ENCODE results near the gene RNASE11. TPM values are rescaled to one million over a fixed set of nuclear protein-coding genes. Genes with fewer than 3 reads are reported as not detected.

RNASE11 gene
- total RNA-seq, 1 experiment from 2014 or later, result not detected

DNA sequence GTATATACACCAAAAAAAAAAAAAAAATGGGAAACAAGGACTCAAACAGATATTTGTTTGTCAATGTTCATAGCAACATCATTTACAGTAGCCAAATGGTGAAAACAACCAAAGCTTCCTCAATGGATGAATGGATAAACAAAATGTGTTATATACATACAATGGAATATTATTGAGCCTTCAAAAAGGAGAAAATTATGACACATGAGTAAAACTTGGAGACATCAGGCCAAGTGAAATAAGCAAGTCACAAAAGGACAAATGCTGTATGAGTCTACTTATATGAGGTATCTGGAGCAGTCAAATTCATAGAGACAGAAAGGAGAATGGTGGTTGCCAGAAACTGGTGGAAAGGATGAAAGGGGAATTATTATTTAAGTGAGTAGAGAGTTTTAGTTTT lies 34.8 kb downstream of the RNASE11 start:
- Mint-ChIP-seq H3K9me3 (ENCODE audit: unreplicated experiment) (no peaks in the 10 kb centered on the region), H3K27ac (ENCODE audit: low read depth, unreplicated experiment) (no peak overlapping the region), H3K27me3 (ENCODE audit: insufficient read depth, unreplicated experiment) (no peaks in the 10 kb centered on the region), H3K4me3 (ENCODE audit: unreplicated experiment) (no peak overlapping the region), H3K4me1 (ENCODE audit: insufficient read depth, unreplicated experiment) (no peaks in the 10 kb centered on the region), H3K36me3 (ENCODE audit: insufficient read depth, unreplicated experiment) (no peaks in the 10 kb centered on the region)
- no TSS peak for BruUV-seq (replicated peaks)
- DNase-seq (ENCODE audit: unreplicated experiment), result no peak
- POLR2A ChIA-PET, result no interaction called here
- CTCF ChIA-PET, result no interaction called here
- TF ChIP-seq, protein P1, sequence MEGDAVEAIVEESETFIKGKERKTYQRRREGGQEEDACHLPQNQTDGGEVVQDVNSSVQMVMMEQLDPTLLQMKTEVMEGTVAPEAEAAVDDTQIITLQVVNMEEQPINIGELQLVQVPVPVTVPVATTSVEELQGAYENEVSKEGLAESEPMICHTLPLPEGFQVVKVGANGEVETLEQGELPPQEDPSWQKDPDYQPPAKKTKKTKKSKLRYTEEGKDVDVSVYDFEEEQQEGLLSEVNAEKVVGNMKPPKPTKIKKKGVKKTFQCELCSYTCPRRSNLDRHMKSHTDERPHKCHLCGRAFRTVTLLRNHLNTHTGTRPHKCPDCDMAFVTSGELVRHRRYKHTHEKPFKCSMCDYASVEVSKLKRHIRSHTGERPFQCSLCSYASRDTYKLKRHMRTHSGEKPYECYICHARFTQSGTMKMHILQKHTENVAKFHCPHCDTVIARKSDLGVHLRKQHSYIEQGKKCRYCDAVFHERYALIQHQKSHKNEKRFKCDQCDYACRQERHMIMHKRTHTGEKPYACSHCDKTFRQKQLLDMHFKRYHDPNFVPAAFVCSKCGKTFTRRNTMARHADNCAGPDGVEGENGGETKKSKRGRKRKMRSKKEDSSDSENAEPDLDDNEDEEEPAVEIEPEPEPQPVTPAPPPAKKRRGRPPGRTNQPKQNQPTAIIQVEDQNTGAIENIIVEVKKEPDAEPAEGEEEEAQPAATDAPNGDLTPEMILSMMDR (IDR thresholded peaks at IDR 0.05; ENCODE audit: unreplicated experiment), result no peak
- intact Hi-C loops (cut with micrococcal nuclease), result no loop called here

DNA sequence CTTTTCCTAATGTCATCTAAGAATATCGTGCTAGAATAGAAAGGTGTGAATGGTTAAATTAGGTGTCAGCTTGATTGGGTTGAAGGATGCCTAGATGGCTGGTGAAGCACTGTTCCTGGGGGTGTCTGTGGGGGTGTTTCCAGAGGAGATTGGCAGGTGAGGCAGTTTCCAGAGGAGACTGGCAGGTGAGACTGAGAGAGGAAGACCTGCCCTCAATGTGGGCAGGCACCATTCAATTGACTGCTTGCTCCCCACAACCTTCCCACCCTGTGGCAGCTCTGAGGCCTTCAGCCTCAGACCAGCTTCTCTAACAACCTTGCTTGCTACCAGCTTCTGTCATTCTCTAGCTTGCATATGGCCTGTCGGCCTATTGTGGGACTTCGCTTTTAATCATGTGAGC lies 36.2 kb downstream of the RNASE11 start:
- Mint-ChIP-seq H3K4me3 (ENCODE audit: unreplicated experiment) (no peak overlapping the region), H3K9me3 (ENCODE audit: unreplicated experiment) (no peaks in the 10 kb centered on the region), H3K27ac (ENCODE audit: low read depth, unreplicated experiment) (no peak overlapping the region), H3K4me1 (ENCODE audit: insufficient read depth, unreplicated experiment) (no peaks in the 10 kb centered on the region), H3K27me3 (ENCODE audit: insufficient read depth, unreplicated experiment) (no peaks in the 10 kb centered on the region), H3K36me3 (ENCODE audit: insufficient read depth, unreplicated experiment) (no peaks in the 10 kb centered on the region)
- no TSS peak for BruUV-seq (replicated peaks)
- POLR2A ChIA-PET, result interaction anchor here (1.0 kb wide), 1 partner anchor 90 kb away, joined by 3 read pairs; the partner anchor contains the start of gene PIP4P1
- CTCF ChIA-PET, result interaction anchor here (0.5 to 0.7 kb wide), 3 partner anchors 11 to 1577 kb away, joined by 3 read pairs; no protein-coding TSS in a partner anchor
- TF ChIP-seq, protein P1 (IDR thresholded peaks at IDR 0.05; ENCODE audit: unreplicated experiment), result no peak
- DNase-seq (ENCODE audit: unreplicated experiment), result no peak
- intact Hi-C loops (cut with micrococcal nuclease), result no loop called here

DNA sequence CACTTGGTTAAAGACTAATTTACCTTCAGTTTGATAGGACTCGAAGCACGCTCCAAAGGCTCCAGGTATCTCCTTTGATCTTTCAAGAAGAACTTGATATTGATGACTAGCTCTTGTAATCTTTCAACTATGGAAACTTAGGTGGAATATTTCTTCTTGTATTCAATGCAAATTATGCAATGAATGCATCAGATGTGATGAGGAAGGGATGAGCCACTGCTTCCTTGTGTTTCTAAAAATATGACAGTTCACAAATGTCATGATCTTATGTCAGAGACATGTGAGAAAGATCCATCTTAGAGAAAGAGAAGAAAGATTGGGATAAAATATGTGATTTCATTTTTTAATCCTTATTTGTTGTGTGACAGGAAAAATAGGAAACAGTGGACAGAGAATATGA lies 36.9 kb downstream of the RNASE11 start:
- no peak for DNase-seq (ENCODE audit: unreplicated experiment)
- BruUV-seq (replicated peaks), result no TSS peak
- ChIA-PET CTCF (interaction anchor here (0.7 kb wide), 1 partner anchor 220 kb away, joined by 3 read pairs; no protein-coding TSS in a partner anchor), POLR2A (interaction anchor here (1.0 kb wide), 1 partner anchor 89 kb away, joined by 3 read pairs; the partner anchor contains the start of gene PIP4P1)
- Mint-ChIP-seq H3K9me3 (ENCODE audit: unreplicated experiment) (no peaks in the 10 kb centered on the region), H3K4me1 (ENCODE audit: insufficient read depth, unreplicated experiment) (no peaks in the 10 kb centered on the region), H3K27ac (ENCODE audit: low read depth, unreplicated experiment) (no peak overlapping the region), H3K4me3 (ENCODE audit: unreplicated experiment) (no peak overlapping the region), H3K27me3 (ENCODE audit: insufficient read depth, unreplicated experiment) (peaks cover under 1% of the 10 kb centered on the region), H3K36me3 (ENCODE audit: insufficient read depth, unreplicated experiment) (no peaks in the 10 kb centered on the region)
- TF ChIP-seq, protein P1 (IDR thresholded peaks at IDR 0.05; ENCODE audit: unreplicated experiment), result no peak
- intact Hi-C loops (cut with micrococcal nuclease), result no loop called here

DNA sequence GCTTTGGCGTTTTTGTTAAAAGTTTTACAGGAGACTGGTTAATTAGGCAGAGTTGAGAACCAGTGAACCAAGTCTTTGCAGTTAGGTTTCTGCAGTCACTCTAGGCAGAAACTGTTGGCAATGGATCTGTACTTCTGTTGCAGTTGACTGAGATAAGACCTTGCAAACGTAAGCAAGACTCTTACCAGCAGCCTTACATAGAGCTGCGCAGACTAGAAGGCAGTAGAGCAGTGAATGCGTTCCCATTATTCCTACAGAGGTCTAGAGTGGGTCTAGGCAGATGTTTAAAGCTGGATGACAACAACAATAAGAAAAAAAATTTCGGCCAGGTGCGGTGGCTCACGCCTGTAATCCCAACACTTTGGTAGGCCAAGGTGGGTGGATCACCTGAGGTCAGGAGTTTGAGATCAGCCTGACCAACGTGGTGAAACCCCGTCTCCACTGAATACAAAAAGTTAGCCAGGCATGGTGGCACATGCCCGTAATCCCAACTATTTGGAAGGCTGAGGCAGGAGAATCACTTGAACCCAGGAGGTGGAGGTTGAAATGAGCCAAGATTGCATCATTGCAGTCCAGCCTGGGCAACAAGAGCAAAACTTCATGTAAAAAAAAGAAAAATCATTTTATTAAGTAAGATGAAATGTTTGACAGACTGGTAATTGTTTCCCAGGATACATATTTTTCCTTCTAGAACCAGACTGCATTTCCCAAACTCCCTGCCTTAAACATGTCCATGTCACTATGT lies 39.2 kb downstream of the RNASE11 start:
- Mint-ChIP-seq H3K27me3 (ENCODE audit: insufficient read depth, unreplicated experiment) (peaks cover 11% of the 10 kb centered on the region), H3K4me3 (ENCODE audit: unreplicated experiment) (no peak overlapping the region), H3K9me3 (ENCODE audit: unreplicated experiment) (no peaks in the 10 kb centered on the region), H3K4me1 (ENCODE audit: insufficient read depth, unreplicated experiment) (no peaks in the 10 kb centered on the region), H3K27ac (ENCODE audit: low read depth, unreplicated experiment) (no peak overlapping the region), H3K36me3 (ENCODE audit: insufficient read depth, unreplicated experiment) (no peaks in the 10 kb centered on the region)
- TF ChIP-seq, protein P1 (IDR thresholded peaks at IDR 0.05; ENCODE audit: unreplicated experiment), result no peak
- CTCF ChIA-PET, result interaction anchor here (1.0 to 1.2 kb wide), 3 partner anchors 8 to 18 kb away, joined by 3 to 4 read pairs (median 3); no protein-coding TSS in a partner anchor
- DNase-seq (ENCODE audit: unreplicated experiment), result no peak
- POLR2A ChIA-PET, result no interaction called here
- BruUV-seq (replicated peaks), result no TSS peak
- intact Hi-C loops (cut with micrococcal nuclease), result no loop called here

Measured in MCF 10A (cell line).